OCI-LY7 (cell line): ENCODE results near the gene TES.

Experiments used
- EZH2phosphoT487 ChIP-seq: fragments of 200-600 bp; sonication (generic); IDR thresholded peaks from 2 replicates; pipeline ENCODE4 v1.6.1; 2018; ENCODE audit warnings: low read depth, borderline replicate concordance, mild to moderate bottlenecking, mixed run types, antibody characterized with exemption, low read length, moderate library complexity, mixed read lengths
- TF ChIP-seq, protein P1 (sequence below): fragments of 200-600 bp; sonication (generic); conservative IDR thresholded peaks from 2 replicates; pipeline ENCODE4 v1.5.1; 2014; ENCODE audit warnings: mild to moderate bottlenecking, antibody characterized with exemption, low read length, moderate library complexity, mixed read lengths

DNA sequence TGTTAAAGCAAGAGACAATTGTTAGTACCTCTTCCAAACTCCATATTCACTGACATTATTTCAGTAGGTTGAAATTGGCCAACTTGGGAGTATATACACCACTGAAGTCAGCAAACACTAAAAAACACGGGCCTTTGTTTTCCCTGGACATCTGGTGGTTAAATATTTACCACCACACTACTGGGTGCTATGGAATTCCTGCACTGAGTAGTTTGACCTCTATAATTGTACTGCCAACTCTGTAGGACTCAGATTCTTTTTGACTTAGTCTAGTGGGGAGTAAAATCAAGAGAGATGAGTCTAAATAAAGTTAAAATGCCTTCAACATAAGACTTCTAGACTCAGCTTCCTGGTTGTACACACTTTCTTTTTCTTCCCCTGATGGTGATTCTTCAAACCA is 41.3 kb upstream of the TES start:
- TF ChIP-seq, protein P1, sequence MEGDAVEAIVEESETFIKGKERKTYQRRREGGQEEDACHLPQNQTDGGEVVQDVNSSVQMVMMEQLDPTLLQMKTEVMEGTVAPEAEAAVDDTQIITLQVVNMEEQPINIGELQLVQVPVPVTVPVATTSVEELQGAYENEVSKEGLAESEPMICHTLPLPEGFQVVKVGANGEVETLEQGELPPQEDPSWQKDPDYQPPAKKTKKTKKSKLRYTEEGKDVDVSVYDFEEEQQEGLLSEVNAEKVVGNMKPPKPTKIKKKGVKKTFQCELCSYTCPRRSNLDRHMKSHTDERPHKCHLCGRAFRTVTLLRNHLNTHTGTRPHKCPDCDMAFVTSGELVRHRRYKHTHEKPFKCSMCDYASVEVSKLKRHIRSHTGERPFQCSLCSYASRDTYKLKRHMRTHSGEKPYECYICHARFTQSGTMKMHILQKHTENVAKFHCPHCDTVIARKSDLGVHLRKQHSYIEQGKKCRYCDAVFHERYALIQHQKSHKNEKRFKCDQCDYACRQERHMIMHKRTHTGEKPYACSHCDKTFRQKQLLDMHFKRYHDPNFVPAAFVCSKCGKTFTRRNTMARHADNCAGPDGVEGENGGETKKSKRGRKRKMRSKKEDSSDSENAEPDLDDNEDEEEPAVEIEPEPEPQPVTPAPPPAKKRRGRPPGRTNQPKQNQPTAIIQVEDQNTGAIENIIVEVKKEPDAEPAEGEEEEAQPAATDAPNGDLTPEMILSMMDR, result no peak
- TF ChIP-seq EZH2phosphoT487, result no peak
